Activated naive CD4-positive, alpha-beta T cell treated with anti-CD3 and anti-CD28 coated beads, Interleukin-2, amount 10 ng/mL, durations not matched to agents 7 days and 5 days (primary cell): ENCODE results near the gene GPR173.

ENCODE experiments used
- CTCF ChIA-PET: fragments of 350-600 bp; sonication (Branson Sonifier 250); formaldehyde crosslinking; loops from one replicate; lab custom pipeline; 2021; ENCODE audit warnings: antibody characterized with exemption; lab: Charles Lee
- DNase-seq: peaks from one replicate; pipeline ENCODE4 v3.0.0-alpha.2; 2020
- H3K27ac Mint-ChIP-seq: one replicate; pipeline ENCODE4 v1.8.0; 2021; ENCODE audit warnings: mild to moderate bottlenecking, moderate library complexity, mixed read lengths
- H3K27me3 Mint-ChIP-seq: one replicate; pipeline ENCODE4 v1.8.0; 2021; ENCODE audit warnings: mild to moderate bottlenecking, mixed read lengths
- H3K36me3 Mint-ChIP-seq: one replicate; pipeline ENCODE4 v1.8.0; 2021; ENCODE audit warnings: mixed read lengths
- H3K4me1 Mint-ChIP-seq: one replicate; pipeline ENCODE4 v1.8.0; 2021; ENCODE audit warnings: mixed read lengths
- H3K4me3 Mint-ChIP-seq: one replicate; pipeline ENCODE4 v1.8.0; 2021; ENCODE audit warnings: mild to moderate bottlenecking, moderate library complexity, mixed read lengths
- H3K9me3 Mint-ChIP-seq: one replicate; pipeline ENCODE4 v1.8.0; 2021; ENCODE audit warnings: mixed read lengths

GPR173 gene

DNA sequence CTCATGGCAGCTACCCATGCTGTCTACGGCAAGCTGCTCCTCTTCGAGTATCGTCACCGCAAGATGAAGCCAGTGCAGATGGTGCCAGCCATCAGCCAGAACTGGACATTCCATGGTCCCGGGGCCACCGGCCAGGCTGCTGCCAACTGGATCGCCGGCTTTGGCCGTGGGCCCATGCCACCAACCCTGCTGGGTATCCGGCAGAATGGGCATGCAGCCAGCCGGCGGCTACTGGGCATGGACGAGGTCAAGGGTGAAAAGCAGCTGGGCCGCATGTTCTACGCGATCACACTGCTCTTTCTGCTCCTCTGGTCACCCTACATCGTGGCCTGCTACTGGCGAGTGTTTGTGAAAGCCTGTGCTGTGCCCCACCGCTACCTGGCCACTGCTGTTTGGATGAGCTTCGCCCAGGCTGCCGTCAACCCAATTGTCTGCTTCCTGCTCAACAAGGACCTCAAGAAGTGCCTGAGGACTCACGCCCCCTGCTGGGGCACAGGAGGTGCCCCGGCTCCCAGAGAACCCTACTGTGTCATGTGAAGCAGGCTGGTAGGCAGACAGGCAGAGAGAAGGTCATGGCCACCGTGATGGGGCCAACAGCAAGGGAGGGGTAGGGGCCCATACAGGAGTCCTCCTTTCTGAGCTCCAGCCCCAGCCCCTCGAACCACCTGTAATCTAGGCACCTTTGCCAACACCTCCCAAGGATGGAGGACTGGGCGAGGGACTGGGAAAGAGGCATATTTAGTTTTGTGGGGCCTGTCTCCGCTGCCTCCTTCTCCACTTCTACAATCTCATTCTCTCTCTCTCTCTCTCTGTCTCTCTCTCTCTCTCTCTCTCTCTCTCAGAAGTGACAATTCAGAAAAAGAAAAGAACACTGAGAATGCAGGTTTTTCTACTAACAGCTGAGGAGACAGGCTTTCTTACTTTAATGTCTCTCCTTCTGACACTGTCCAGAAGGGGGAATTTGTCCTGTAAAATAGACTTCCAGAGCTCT lies 28.9 kb downstream of the GPR173 start:
- peak; percentile 24 for DNase-seq
- CTCF ChIA-PET: no interaction called here
- H3K36me3 Mint-ChIP-seq: no peaks in the 10 kb centered on the region

DNA sequence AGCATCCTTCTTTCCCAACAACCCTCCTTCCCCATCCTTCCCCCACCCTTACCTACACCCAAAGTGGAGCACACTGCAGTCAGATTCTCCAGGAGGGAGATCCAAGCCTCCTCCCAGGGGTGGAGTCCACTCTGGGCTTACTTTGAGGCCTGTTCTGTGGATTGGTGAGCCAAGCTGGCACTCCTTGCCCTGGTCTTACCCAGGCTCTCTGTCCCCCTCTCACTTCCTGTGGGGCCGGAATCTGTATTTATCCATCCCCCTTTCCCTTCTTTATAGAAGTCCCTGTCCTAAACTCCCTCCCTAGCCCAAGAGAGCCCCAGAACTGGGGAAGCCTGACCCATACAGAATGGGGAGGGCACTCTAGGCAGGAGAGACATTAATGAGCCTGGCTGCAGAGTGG lies 30.4 kb downstream of the GPR173 start:
- no peaks in the 10 kb centered on the region for H3K9me3 Mint-ChIP-seq
- H3K4me1 Mint-ChIP-seq: peaks cover 17% of the 10 kb centered on the region
- H3K36me3 Mint-ChIP-seq: no peaks in the 10 kb centered on the region
- no peak for DNase-seq
- peaks cover 4% of the 10 kb centered on the region for H3K27me3 Mint-ChIP-seq
- CTCF ChIA-PET: no interaction called here
- H3K27ac Mint-ChIP-seq: no peak overlapping the region
- no peak overlapping the region for H3K4me3 Mint-ChIP-seq

More for the DNA sequence above, 28.9 kb downstream of the GPR173 start:
- Mint-ChIP-seq H3K4me1 (peaks cover 10% of the 10 kb centered on the region), H3K4me3 (no peak overlapping the region), H3K9me3 (no peaks in the 10 kb centered on the region), H3K27me3 (peaks cover 4% of the 10 kb centered on the region), H3K27ac (no peak overlapping the region)

DNA sequence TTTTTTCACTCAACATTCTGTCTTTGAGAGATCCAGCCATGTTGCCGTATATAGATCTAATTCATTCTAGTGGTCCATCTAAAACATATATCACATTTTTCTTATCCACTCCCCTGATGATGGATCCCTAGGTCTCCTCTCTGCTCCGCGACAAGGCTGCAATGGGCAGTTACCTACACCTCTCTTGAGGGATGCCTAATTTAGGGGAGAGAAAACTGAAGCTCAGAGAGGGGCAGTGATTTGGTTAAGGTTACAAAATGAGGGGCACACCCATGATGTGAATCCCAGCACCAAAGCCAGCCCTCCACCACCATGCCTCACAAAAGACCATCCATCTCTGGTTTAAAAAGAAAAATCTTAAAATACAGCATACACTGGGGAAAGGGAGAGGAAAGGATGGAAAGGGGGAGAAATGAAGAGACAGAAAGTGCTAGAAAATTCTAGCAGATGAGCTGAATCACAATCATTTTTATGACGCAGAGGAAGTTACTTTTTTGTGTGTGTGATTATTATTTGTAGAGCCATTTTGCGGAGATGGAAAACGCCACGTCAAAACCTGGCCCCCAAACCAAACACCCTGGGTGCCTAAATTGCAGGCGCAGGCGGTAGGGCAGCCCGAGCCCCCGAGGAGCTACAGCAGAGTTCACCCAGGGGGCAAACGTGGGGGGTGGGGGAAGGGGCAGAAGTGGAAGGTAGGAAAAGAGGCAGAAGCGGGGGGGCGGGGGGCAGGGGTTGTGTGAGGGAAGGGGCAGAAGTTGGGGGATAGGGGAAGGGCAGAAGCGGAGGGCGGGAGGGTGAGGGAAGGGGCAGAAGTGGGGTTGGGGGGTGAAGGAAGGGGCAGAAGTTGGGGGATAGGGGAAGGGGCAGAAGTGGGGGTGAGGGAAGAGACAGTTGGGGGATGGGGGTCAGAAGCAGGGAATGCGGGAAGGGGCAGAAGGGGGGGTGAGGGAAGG lies 32.3 kb downstream of the GPR173 start:
- H3K36me3 Mint-ChIP-seq: peaks cover 14% of the 10 kb centered on the region
- no peaks in the 10 kb centered on the region for H3K9me3 Mint-ChIP-seq
- CTCF ChIA-PET: no interaction called here
- peaks cover 4% of the 10 kb centered on the region for H3K27me3 Mint-ChIP-seq
- H3K27ac Mint-ChIP-seq: peak overlapping the region; percentile 87
- DNase-seq: no peak
- peaks cover 24% of the 10 kb centered on the region for H3K4me1 Mint-ChIP-seq
- peak overlapping the region; percentile 76 for H3K4me3 Mint-ChIP-seq

DNA sequence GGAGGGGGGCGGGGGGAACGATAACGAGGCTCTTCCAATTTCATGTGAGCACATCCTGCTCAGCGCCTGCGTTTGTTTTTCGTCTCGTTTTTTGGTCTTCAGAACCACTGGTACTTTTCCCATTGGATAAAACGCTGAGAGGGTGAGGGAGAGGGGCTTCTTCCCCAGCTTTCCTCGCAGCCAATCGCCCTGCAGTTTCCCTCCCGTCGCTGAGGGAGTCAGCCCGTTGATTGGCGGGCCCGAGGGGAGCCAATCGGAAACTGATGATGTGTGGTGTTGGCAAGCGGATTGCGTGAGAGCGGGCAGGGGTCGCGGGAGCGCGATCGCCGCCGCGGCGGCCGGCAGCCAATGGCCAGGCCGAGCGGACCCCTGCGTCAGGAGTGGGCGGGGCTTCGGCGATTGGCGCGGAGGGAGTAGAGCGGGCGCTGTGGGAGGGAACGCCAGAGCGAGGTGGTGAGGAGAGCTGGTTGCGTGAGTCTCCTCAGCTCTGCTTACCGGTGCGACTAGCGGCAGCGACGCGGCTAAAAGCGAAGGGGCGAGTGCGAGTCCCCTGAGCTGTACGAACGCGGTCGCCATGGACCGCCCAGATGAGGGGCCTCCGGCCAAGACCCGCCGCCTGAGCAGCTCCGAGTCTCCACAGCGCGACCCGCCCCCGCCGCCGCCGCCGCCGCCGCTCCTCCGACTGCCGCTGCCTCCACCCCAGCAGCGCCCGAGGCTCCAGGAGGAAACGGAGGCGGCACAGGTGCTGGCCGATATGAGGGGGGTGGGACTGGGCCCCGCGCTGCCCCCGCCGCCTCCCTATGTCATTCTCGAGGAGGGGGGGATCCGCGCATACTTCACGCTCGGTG lies 33.6 kb downstream of the GPR173 start, which contains the start of gene TSPYL2:
TSS of gene TSPYL2 (plus strand) at position 443 of the 848 bp plus-strand sequence. CDS start at position 575, 132 bp downstream.
- H3K4me3 Mint-ChIP-seq: peak within 1 kb of the TSS; percentile 91
- DNase-seq: peak; percentile 95
- peaks cover 4% of the 10 kb centered on the region for H3K27me3 Mint-ChIP-seq
- H3K9me3 Mint-ChIP-seq: no peaks in the 10 kb centered on the region
- CTCF ChIA-PET: no interaction called here
- peak within 1 kb of the TSS; percentile 94 for H3K27ac Mint-ChIP-seq
- peaks cover 19% of the 10 kb centered on the region for H3K36me3 Mint-ChIP-seq
- H3K4me1 Mint-ChIP-seq: peaks cover 31% of the 10 kb centered on the region

DNA sequence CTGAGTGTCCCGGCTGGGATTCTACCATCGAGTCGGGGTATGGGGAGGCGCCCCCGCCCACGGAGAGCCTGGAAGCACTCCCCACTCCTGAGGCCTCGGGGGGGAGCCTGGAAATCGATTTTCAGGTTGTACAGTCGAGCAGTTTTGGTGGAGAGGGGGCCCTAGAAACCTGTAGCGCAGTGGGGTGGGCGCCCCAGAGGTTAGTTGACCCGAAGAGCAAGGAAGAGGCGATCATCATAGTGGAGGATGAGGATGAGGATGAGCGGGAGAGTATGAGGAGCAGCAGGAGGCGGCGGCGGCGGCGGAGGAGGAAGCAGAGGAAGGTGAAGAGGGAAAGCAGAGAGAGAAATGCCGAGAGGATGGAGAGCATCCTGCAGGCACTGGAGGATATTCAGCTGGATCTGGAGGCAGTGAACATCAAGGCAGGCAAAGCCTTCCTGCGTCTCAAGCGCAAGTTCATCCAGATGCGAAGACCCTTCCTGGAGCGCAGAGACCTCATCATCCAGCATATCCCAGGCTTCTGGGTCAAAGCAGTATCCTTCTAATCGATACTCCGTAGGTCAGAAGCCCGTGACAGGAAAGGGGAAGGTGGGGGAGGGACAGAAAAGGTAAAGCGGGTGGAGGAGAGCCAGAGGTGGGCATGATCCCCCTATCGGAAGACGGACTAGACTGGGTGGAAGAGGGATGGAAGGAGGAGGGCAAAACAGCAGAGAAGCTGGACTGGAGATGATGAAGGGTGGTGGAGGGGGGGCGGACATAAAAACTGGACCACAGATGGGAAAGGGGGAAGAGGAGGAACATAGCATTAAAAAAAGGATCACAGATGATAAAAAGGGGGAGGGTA lies 34.4 kb downstream of the GPR173 start:
- H3K27me3 Mint-ChIP-seq: peaks cover 4% of the 10 kb centered on the region
- peak overlapping the region; percentile 94 for H3K27ac Mint-ChIP-seq
- no peak for DNase-seq
- peaks cover 19% of the 10 kb centered on the region for H3K36me3 Mint-ChIP-seq
- H3K4me1 Mint-ChIP-seq: peaks cover 37% of the 10 kb centered on the region
- H3K4me3 Mint-ChIP-seq: peak overlapping the region; percentile 91
- H3K9me3 Mint-ChIP-seq: no peaks in the 10 kb centered on the region
- CTCF ChIA-PET: no interaction called here

GRCh38 chrX:53084043-53084570 lies 35.5 kb downstream of the GPR173 start:
- DNase-seq: no peak
- Mint-ChIP-seq H3K9me3 (no peaks in the 10 kb centered on the region), H3K4me1 (peaks cover 47% of the 10 kb centered on the region), H3K36me3 (peaks cover 19% of the 10 kb centered on the region), H3K27me3 (peaks cover 4% of the 10 kb centered on the region), H3K4me3 (no peak overlapping the region), H3K27ac (peak overlapping the region; percentile 70)
- CTCF ChIA-PET: no interaction called here

DNA sequence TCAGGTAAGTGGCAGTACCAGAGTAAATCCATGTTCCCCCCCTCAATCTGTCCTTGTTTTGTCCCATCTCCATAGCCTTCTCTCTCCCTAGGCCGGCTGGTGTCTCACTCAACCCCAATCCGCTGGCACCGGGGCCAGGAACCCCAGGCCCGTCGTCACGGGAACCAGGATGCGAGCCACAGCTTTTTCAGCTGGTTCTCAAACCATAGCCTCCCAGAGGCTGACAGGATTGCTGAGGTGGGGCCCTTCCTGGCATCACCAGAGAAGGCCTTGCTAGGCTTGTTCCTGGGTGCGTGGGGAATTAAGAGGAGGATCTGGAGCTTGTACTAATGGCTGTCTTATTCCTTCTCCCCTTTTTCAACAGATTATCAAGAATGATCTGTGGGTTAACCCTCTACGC lies 36.3 kb downstream of the GPR173 start:
- Mint-ChIP-seq H3K27ac (no peak overlapping the region), H3K27me3 (peaks cover 4% of the 10 kb centered on the region), H3K4me1 (peaks cover 47% of the 10 kb centered on the region), H3K36me3 (peaks cover 19% of the 10 kb centered on the region), H3K4me3 (no peak overlapping the region), H3K9me3 (no peaks in the 10 kb centered on the region)
- CTCF ChIA-PET: no interaction called here
- no peak for DNase-seq

- peaks cover 19% of the 10 kb centered on the region for H3K36me3 Mint-ChIP-seq
- peak overlapping the region; percentile 0 for H3K27ac Mint-ChIP-seq
- no peaks in the 10 kb centered on the region for H3K9me3 Mint-ChIP-seq
- peaks cover 4% of the 10 kb centered on the region for H3K27me3 Mint-ChIP-seq
- peaks cover 45% of the 10 kb centered on the region for H3K4me1 Mint-ChIP-seq
- no peak for DNase-seq
- CTCF ChIA-PET: no interaction called here
- H3K4me3 Mint-ChIP-seq: no peak overlapping the region
Observed at GRCh38 chrX:53085661-53086229, 37.2 kb downstream of the GPR173 start.

GRCh38 chrX:53086464-53086863 lies 37.9 kb downstream of the GPR173 start:
- H3K4me3 Mint-ChIP-seq: no peak overlapping the region

GRCh38 chrX:53087388-53087831 lies 38.8 kb downstream of the GPR173 start:
- Mint-ChIP-seq H3K4me3 (no peak overlapping the region), H3K36me3 (peaks cover 19% of the 10 kb centered on the region), H3K27ac (peak overlapping the region; percentile 29), H3K4me1 (peaks cover 42% of the 10 kb centered on the region), H3K27me3 (no peaks in the 10 kb centered on the region), H3K9me3 (no peaks in the 10 kb centered on the region)
- CTCF ChIA-PET: interaction anchor here (1.0 kb wide), 1 partner anchor 16 kb away, joined by 3 read pairs; no protein-coding TSS in a partner anchor
- DNase-seq: no peak

More at GRCh38 chrX:53086464-53086863, 37.9 kb downstream of the GPR173 start:
- Mint-ChIP-seq H3K27me3 (peaks cover 4% of the 10 kb centered on the region), H3K27ac (no peak overlapping the region), H3K4me1 (peaks cover 42% of the 10 kb centered on the region), H3K9me3 (no peaks in the 10 kb centered on the region), H3K36me3 (peaks cover 19% of the 10 kb centered on the region)
- CTCF ChIA-PET: interaction anchor here (1.0 kb wide), 1 partner anchor 15 kb away, joined by 3 read pairs; no protein-coding TSS in a partner anchor
- DNase-seq: no peak

DNA sequence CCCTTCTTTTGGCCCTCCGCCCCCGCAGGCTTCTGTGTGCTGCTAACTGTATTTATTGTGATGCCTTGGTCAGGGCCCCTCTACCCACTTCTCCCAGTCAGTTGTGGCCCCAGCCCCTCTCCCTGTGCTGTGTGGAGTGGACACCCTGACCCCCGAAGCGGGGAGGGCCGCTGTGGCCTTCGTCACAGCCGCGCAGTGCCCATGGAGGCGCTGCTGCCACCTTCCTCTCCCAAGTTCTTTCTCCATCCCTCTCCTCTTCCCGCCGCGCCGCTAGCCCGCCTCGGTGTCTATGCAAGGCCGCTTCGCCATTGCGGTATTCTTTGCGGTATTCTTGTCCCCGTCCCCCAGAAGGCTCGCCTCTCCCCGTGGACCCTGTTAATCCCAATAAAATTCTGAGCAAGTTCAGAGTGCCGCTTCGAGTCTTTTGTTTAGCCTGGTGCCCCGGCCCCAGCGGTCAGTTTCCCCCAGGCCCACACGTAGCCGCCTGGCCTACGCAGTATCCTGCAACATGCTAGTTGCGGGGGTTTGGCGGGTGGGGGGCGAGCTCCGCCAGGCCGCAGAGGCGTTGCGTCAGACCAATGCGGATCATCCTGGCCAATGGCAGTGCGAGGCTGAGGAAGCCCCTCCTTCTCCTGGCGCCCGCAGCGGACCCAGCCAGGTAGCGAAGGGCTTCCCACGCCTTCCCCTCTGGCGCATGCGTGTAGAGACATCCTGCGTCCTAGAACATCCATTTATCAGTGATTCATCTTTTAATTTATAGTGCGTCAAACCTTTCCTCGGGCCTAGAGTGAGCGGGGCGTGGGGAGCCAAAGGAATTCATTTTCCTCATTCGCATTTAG lies 39.8 kb downstream of the GPR173 start:
- H3K27ac Mint-ChIP-seq: peak overlapping the region; percentile 85
- peaks cover 19% of the 10 kb centered on the region for H3K36me3 Mint-ChIP-seq
- DNase-seq: peak; percentile 76
- peaks cover 39% of the 10 kb centered on the region for H3K4me1 Mint-ChIP-seq
- no peaks in the 10 kb centered on the region for H3K27me3 Mint-ChIP-seq
- CTCF ChIA-PET: interaction anchor here (2.1 kb wide), 1 partner anchor 16 kb away, joined by 10 read pairs; no protein-coding TSS in a partner anchor
- H3K4me3 Mint-ChIP-seq: peak overlapping the region; percentile 79
- H3K9me3 Mint-ChIP-seq: no peaks in the 10 kb centered on the region
